ACC112 (cell line): ENCODE measurements around the gene GJD4.

ENCODE experiments used
- H2AFZ ChIP-seq: fragments of 200-600 bp; sonication (generic); one replicate; pipeline ENCODE4 v1.6.0; 2017; ENCODE audit warnings: antibody characterized with exemption, low read length; ENCODE audit not compliant: unreplicated experiment
- H3K27ac ChIP-seq: fragments of 200-600 bp; sonication (generic); 2 replicates; pipeline ENCODE4 v1.5.1; 2014; ENCODE audit warnings: low read depth, mild to moderate bottlenecking, antibody characterized with exemption, low read length, moderate library complexity
- H3K27me3 ChIP-seq: fragments of 200-600 bp; sonication (generic); 2 replicates; pipeline ENCODE4 v1.6.1; 2014; ENCODE audit warnings: mild to moderate bottlenecking, antibody characterized with exemption, low read length, moderate library complexity, mixed read lengths; ENCODE audit not compliant: insufficient read depth
- H3K36me3 ChIP-seq: fragments of 200-600 bp; sonication (generic); 2 replicates; pipeline ENCODE4 v1.6.1; 2016; ENCODE audit warnings: mild to moderate bottlenecking, antibody characterized with exemption, low read length, moderate library complexity, mixed read lengths; ENCODE audit not compliant: insufficient read depth
- H3K4me1 ChIP-seq: fragments of 200-600 bp; sonication (generic); one replicate; pipeline ENCODE4 v1.6.1; 2016; ENCODE audit warnings: low read length, mixed read lengths; ENCODE audit not compliant: insufficient read depth, unreplicated experiment, control insufficient read depth
- H3K4me3 ChIP-seq: fragments of 200-600 bp; sonication (generic); 2 replicates; pipeline ENCODE4 v1.5.1; 2014; ENCODE audit warnings: mild to moderate bottlenecking, low read depth, low read length
- H3K79me2 ChIP-seq: fragments of 200-600 bp; sonication (generic); one replicate; pipeline ENCODE4 v1.6.0; 2016; ENCODE audit warnings: low read length; ENCODE audit not compliant: control insufficient read depth, unreplicated experiment, insufficient read depth

GJD4 gene

GRCh38 chr10:35650894-35651293 is 45.8 kb downstream of the GJD4 start:
- Histone ChIP-seq H3K4me3 (no peak overlapping the region), H3K27ac (no peak overlapping the region), H3K4me1 (no peaks in the 10 kb centered on the region), H2AFZ (no peak overlapping the region), H3K36me3 (no peaks in the 10 kb centered on the region), H3K79me2 (no peaks in the 10 kb centered on the region), H3K27me3 (peaks cover 11% of the 10 kb centered on the region)

GRCh38 chr10:35652824-35653223 is 47.7 kb downstream of the GJD4 start:
- Histone ChIP-seq H3K36me3 (no peaks in the 10 kb centered on the region), H3K27ac (no peak overlapping the region), H2AFZ (no peak overlapping the region), H3K4me1 (no peaks in the 10 kb centered on the region), H3K27me3 (peaks cover 14% of the 10 kb centered on the region), H3K79me2 (no peaks in the 10 kb centered on the region), H3K4me3 (no peak overlapping the region)

- Histone ChIP-seq H3K36me3 (no peaks in the 10 kb centered on the region), H3K27me3 (0 out of 2 replicates have a peak, but pooled peaks cover 6% of the 10 kb centered on the region), H2AFZ (no peak overlapping the region), H3K27ac (no peak overlapping the region), H3K4me3 (no peak overlapping the region), H3K4me1 (no peaks in the 10 kb centered on the region), H3K79me2 (no peaks in the 10 kb centered on the region)
These were observed 52.5 kb downstream of the GJD4 start for GRCh38 chr10:35657621-35658020.
